NOMO-1 treated with dmso at 0.1 percent for 144 hours (cell line): ENCODE data around the gene NRSN2.
"Not testable (repeated sequence)": the region's sequence is repeated elsewhere in the genome, so short reads cannot be mapped to it uniquely, and the experiment has no call there.

ENCODE experiments used
- DNase-seq: peaks from one replicate; lab custom pipeline; 2025; ENCODE audit not compliant: unreplicated experiment; lab: John Stamatoyannopoulos, UW

Gene NRSN2

DNA sequence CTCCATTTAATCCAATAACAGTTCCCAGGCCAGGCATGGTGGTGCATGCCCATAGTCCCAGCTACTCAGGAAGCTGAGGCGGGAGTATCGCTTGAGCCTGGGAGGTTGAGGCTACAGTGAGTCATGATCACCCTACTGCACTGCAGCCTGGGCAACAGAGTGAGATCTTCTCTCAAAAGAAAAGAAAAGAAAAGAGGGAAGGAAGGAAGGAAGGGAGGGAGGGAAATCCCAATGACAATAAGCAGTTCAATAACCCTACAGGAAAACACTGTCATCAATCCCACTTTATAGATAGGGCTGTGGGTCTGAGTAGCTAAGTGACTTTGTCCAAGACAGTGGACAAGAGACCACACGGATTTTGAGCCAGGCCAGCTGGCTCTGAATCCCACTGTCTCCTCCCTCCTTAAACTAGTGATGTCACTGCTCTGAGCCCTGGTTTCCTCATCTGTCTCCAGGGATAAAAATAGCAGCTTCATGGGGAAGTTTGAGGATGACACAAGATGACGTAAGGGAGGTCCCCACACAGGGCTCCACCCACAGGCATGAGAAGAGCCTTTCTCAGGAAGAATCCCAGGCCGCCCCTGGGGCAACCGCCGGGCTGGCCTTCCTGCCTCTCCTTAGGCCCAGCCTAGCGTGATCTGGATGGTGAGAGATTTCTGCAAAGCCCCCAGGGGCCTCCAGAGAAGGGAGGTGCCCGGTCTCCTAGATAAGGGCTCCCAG is 26.4 kb downstream of the NRSN2 start:
- peak; percentile 18 for DNase-seq

DNA sequence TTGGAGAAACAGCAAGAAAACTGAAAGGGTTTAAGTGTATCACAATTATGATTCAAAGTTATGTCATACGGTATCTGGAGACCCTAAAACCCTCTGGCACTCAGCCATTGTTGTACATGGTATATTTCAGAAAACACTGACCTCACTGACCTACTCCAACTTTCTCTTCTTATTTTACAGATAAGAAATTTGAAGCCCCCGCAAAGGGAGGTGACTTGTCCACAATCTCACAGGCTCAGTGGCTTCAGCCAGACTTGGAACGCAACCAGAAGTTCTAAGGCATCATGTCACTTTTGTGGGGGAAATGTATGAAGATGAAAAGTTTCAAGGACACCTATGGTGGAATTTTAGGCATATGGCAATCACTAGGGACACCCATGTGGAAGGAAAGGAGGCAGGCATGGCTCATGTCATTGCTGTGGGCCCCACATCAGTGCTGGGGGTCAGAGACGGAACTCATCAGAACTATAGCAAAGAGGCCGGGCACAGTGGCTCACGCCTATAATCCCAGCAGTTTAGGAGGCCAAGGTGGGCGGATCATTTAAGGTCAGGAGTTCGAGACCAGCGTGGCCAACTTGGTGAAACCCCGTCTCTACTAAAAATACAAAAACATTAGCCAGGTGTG is 28.5 kb downstream of the NRSN2 start:
- no peak for DNase-seq

DNA sequence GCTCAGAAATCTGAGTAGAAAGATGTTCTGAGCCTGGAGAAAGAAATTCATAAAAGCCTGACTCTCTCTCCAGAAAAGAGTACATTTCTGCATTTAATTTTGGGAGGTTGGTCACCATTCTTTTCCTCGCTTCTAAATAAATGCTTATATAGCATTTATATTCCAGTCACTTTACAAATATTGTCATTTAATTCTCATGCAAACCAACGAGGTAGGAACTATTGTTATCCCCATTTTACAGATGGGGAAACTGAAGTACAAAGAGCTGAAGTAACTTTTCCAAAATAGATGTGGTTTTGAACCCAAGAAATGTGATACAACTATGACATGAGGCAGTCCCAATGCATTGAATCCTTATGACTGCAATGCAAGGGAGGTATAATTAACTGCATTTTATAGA is 29.2 kb downstream of the NRSN2 start:
- no peak for DNase-seq

DNA sequence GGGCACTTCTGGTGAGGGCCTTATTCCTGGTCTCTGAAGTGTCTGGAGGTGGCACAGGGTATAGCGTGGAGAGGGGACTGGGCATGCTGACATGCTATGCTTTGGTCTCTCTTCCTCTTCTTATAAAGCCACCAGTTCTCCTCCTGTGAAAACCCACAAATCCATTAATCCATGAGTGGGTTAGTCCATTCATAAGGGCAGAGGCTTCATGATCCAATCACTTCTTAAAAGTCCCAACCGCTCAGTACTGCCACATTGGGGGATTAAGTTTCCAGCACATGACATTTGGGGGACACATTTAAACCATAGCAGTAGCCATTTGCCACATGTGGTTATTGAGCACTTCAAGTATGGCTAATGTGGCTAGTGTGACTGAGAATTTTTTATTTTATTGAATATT is 29.8 kb downstream of the NRSN2 start:
- no peak for DNase-seq

DNA sequence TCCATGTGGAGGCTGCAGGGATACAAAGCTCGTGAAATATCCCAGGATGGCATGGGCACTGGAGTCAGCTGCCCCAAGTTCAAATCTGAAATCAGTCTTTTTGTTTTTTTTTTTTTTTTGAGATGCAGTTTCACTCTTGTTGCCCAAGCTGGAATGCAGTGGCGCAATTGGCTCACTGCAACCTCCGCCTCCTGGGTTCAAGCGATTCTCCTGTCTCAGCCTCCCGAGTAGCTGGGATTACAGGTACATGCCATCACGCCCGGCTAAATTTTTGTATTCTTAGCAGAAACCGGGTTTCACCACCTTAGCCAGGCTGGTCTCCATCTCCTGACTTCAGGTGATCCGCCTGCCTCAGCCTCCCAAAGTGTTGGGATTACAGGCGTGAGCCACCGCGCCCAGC is 30.7 kb downstream of the NRSN2 start:
- not testable (repeated sequence) for DNase-seq

DNA sequence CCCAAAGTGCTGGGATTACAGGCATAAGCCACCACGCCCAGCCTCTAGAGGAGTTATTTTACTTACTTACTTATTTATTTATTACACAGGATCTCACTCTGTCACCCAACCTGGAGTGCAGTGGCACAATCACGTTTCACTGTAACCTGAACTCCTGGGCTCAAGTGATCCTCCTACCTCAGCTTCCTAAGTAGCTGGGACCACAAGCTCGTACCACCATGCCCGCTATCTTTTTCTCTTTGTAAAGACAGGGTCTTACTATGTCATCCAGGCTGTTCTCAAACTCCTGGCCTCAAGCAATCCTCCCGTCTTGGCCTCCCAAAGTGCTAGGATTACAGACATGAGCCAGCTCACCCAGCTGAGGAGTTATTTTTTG is 32.0 kb downstream of the NRSN2 start:
- DNase-seq: no peak

DNA sequence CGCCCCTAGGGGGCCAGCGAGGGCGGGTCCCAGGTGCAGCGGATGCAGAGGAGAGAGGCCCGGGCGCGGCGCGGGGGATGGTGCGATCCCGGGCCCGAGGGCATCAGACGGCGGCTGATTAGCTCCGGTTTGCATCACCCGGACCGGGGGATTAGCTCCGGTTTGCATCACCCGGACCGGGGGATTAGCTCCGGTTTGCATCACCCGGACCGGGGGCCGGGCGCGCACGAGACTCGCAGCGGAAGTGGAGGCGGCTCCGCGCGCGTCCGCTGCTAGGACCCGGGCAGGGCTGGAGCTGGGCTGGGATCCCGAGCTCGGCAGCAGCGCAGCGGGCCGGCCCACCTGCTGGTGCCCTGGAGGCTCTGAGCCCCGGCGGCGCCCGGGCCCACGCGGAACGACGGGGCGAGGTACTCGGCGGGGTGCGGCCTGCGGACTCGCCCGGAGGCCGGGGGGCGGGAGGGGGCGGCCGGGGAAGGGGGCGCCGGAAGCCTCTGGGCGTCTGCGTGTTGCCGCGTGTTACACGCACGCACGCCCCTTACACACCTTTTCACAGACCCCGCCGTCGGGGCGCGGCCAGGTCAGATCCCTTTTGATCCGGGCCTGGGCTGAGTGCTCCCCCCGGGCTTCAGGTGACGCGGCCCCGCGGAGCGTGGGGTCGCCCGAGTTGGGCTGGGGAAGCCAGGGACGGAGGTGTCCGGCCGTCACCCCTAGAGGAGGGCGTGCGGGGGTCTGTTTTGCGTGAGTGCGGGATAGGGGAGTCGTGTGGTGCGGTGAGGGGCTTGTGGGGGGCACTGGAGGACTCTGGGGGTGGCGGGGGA is 34.1 kb downstream of the NRSN2 start:
- no peak for DNase-seq

DNA sequence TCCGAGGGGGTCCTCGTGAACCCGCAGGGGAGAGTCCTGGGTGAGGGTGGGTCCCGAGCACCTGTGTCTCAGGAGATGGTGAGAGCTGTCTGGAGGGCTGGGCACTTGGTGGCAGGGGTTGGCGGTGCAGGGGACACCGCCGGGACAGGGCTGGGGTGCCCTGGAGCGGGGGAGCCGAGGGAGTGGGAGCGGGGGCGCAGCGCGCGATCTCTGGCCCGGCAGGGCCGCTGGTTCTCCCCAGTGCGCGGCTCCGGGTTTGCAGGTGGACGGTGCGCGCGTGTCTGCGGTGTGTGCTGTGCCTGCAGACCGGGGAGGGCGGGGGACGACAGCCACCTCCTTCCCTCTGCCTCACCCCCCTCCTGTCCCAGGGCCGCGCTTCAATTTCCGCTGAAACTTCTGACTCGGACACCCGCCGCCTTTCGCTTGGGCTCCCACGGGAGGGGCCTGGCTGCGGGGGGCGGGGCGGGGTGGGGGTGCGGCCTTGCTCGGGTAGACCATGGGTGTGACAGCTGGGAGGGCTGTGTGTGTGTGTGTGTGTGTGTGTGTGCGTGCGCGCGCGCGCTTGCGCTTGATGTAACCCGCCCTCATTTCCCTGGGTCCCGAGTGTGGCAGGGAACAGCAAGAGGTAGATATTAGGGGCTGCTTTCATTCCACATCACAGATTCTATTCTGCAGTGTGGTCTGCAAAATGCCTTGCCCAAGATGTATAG is 34.8 kb downstream of the NRSN2 start:
- DNase-seq: peak; percentile 63

DNA sequence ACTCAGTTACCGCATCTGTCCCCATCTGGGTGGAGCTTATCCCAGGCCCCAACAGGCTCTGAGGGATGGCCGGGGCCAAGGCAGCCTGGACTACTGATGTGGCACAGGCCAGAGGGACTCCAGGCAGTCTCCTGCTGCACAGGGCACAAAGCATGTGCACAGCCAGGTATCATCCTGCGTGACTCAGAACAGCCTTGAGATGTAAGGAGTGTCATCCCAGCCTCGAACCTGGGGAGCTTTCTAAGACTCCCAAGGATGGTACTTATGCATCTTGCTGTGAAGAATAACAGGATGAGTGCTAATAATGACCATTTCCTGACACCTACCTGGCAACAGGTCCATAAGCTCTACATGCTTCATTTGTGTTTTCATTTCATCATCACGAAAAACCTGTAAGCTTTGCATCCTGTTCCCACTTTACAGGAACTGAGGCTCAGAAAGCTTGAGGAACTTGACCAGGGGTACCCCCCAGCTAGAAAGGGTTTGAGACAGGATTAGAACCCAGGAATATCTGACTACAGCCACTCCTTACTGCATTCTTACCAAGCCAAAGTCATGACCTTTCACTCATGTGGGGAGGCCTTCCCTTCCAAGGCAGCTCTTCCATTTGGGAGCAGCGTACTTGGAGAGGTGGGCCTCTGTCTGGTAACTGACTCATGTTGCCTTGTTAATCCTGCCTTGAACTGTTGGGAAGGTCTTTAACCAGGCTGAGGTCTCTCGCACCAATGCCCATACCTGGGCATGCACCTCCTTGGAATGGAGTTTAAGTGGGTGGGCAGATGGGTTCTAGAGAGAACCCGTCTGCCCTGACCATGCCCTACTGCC is 35.6 kb downstream of the NRSN2 start:
- DNase-seq: no peak

DNA sequence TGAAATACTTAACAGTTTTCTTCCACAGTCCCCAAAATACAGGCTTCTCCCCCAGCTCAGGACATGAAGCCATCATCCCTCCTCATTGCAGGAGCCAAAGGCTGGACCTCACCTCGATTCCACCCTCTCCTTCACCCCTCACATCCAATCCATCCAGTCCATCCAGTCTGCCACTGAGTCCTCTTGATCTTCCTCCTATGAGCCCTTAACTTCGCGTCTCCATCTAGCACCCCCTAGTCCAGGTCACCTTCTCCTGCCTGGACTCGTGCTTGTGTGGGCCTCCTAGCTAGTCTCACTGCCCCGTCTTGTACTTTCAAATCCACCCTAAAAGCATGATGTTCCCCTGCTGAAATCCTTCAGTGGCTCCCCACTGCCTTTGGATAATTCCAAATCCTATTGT is 37.0 kb downstream of the NRSN2 start:
- no peak for DNase-seq

DNA sequence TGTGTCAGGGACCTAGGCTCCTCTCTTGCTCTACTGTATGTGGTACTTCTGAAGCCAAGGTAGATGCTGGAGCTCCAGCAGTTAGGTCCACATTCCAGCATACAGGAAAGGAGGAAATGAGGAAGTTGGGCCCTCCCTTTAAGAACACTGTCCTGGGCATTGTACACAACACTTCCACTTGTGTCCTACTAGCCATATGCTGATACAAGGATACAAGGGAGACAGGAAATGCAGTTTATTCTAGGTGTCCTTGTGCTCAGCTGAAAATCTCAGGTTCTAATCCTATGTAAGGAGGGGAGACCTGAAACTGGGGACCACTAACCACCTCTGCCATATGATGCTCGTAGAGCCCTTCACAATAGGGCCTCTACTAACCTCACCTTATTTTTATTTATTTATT is 37.8 kb downstream of the NRSN2 start:
- DNase-seq: no peak

DNA sequence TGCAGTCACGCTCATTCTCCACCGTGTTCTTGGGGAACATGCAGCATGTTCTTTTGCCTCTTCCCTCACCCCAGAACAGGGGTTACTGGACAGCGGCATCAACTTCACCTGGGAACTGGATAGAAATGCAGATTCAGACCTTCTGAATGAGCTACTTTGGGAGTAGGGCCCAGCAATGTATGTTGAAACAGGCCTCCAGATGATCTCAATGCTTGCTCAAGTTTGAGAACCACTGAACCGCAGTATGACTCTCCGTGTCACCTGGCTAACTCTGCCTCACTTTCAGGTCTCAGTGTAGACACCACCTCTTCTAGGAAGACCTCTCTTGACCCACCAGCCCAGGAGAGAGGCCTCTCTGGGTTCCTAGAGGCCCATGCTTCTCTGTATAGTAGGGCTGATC is 38.5 kb downstream of the NRSN2 start:
- DNase-seq: no peak

DNA sequence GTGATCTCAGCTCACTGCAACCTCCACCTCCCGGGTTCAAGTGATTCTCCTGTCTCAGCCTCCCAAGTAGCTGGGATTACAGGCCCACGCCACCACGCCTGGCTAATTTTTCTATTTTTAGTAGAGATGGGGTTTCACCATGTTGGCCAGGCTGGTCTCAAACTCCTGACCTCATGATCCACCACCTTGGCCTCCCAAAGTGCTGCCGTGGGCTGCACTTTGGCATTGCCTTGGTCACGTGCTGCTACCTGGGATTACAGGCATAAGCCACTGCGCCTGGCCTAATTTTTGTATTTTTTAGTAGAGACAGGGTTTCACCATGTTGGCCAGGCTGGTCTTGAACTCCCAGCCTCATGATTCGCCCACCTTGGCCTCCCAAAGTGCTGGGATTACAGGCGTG is 39.7 kb downstream of the NRSN2 start:
- DNase-seq: not testable (repeated sequence)

DNA sequence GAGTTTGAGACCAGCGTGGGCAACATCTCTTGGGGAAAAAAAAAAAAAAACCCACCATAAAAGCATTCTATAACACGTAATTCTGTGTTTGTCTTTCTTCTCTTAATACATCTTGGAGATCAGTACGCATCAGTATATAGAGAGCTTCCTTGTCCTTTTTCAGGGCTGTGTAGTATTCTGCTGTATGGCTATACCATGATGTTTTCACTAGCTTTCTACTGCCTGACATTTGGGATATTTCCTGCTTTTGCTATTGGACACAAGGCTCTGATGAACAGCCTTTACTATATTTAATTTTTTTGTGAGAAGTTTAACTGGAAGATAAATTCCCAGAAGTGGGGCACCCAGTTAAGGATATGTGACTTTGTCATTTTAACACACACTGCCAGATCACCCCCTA is 40.6 kb downstream of the NRSN2 start:
- DNase-seq: no peak

DNA sequence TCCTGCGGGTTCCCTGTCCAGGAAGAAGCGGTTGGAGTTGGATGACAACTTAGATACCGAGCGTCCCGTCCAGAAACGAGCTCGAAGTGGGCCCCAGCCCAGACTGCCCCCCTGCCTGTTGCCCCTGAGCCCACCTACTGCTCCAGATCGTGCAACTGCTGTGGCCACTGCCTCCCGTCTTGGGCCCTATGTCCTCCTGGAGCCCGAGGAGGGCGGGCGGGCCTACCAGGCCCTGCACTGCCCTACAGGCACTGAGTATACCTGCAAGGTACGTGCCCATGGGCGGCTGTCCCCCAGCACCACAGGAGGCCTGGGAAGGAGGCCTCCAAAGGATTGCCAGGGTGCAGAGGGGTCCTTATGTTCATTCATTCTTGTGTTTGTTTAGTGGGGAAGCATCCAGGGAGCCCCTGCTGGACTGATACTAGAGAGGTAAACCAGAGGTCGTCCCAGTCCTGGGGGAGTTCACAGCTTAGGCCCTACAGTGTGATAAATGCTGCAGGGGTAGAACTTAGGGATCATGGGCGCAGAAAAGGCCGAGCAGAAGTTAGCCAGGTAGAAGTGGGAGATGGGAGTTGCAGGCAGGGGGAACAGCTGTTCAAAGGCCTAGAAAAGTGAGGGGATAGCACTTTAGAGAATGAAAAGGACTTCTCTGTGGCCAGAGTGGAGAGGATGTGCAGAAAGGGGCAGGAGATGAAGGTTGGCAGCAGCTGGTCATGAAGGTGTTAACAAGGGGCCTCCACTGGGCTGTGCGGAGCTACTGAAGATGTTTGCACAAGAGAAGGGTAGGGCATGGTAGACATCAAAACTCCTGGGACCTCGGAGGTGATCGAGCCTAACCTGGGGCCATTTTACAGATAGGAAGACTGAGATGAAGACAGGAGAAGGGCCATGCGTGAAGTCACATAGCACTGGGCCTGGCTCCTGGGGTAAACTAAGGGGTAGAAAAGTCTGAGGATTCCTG is 41.4 kb downstream of the NRSN2 start:
- no peak for DNase-seq

DNA sequence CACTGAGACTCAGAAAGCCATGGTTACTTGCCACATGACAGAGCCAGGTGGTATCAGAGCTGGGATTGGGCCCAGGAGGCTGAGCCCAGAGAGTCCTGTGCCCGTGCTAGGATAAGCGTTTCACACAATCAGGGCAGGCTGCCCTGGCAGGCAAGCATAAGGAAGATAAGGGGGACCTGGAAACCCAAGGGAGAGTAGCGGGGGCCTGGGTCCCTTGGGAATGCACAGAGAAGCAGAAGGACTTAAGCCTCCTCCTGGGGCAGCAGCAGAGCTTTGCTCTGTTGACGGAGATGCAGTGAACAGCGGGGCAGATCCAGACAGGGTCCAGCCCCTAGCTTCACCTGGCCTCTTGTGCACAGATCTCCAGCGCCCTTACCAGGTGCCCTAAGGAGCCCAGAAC is 42.3 kb downstream of the NRSN2 start:
- no peak for DNase-seq

DNA sequence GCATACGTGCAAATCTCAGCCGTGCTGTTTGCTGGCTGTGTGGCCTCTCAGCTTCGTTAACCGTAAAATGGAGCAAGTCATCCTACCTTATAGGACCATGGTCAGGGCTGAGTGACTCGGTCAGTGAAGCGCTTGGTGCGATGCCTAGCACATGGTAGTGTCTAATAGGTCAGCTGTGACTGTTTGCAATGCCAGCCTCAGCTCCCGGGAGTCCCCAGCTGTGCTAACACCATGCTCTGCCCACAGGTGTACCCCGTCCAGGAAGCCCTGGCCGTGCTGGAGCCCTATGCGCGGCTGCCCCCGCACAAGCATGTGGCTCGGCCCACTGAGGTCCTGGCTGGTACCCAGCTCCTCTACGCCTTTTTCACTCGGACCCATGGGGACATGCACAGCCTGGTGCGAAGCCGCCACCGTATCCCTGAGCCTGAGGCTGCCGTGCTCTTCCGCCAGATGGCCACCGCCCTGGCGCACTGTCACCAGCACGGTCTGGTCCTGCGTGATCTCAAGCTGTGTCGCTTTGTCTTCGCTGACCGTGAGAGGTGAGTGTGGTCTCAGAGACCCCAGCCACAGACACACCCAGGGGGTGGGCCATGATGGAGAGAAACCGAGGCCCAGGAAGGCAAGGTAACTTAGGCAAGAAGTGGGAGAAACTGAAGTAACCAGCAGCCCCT is 44.3 kb downstream of the NRSN2 start:
- DNase-seq: no peak

DNA sequence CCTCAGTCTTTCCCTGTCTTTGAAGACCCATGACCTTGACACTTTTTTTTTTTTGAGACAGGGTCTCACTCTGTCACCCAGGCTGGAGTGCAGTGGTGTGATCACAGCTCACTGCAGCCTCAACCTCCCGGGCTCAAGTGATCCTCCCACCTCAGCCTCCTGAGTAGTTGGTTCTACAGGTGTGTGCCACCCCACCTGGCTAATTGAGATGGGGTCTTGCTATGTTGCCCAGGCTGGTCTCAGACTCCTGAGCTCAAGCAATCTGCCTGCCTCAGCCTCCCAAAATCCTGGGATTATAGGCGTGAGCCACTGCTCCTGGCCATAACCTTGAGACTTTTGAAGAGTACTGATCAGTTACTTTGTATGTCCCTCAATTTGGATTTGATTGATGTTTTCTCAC is 46.4 kb downstream of the NRSN2 start:
- not testable (repeated sequence) for DNase-seq

DNA sequence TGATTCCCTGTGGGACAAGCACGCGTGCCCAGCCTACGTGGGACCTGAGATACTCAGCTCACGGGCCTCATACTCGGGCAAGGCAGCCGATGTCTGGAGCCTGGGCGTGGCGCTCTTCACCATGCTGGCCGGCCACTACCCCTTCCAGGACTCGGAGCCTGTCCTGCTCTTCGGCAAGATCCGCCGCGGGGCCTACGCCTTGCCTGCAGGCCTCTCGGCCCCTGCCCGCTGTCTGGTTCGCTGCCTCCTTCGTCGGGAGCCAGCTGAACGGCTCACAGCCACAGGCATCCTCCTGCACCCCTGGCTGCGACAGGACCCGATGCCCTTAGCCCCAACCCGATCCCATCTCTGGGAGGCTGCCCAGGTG is 49.3 kb downstream of the NRSN2 start:
- no peak for DNase-seq
